HepG2 (cell line): ENCODE measurements around the gene FANCE. TPM values are rescaled to one million over a fixed set of nuclear protein-coding genes. Genes with fewer than 3 reads are reported as not detected.

Experiments used
- AHDC1 ChIP-seq: sonication (generic); formaldehyde crosslinking; IDR thresholded peaks from 2 replicates; pipeline ENCODE4 v1.5.1; 2020; ENCODE audit warnings: mild to moderate bottlenecking, missing genetic modification reagents, borderline replicate concordance
- ATF7 ChIP-seq, 2 experiments: fragments of 450-650 bp in 1 of 2; sonication (generic) in 1 of 2; formaldehyde crosslinking in 1 of 2; IDR thresholded peaks; 2 replicates each; pipeline versions ENCODE4 v1.4.0 to v1.6.1; 2016 to 2020; ENCODE audit warnings: antibody characterized with exemption in 1 of 2, mild to moderate bottlenecking in 1 of 2, missing genetic modification reagents in 1 of 2
- ETV5 ChIP-seq: IDR thresholded peaks from 2 replicates; pipeline ENCODE4 v1.6.1; 2018; ENCODE audit warnings: missing biosample characterization, missing genetic modification reagents, inconsistent platforms, borderline replicate concordance
- FOXC1 ChIP-seq: sonication (generic); formaldehyde crosslinking; IDR thresholded peaks from 2 replicates; pipeline ENCODE4 v1.8.0; 2022; ENCODE audit warnings: mild to moderate bottlenecking, missing genetic modification reagents, borderline replicate concordance
- GLI4 ChIP-seq: sonication (generic); formaldehyde crosslinking; IDR thresholded peaks from 2 replicates; pipeline ENCODE4 v1.5.1; 2020; ENCODE audit warnings: missing genetic modification reagents, mild to moderate bottlenecking, moderate library complexity, borderline replicate concordance
- ISL2 ChIP-seq: sonication (generic); formaldehyde crosslinking; IDR thresholded peaks from 2 replicates; pipeline ENCODE4 v1.5.0; 2020; ENCODE audit warnings: missing genetic modification reagents
- KLF12 ChIP-seq: sonication (generic); formaldehyde crosslinking; IDR thresholded peaks from 2 replicates; pipeline ENCODE4 v1.4.0; 2020; ENCODE audit warnings: missing genetic modification reagents, borderline replicate concordance
- MAX ChIP-seq: IDR thresholded peaks from 2 replicates; pipeline ENCODE4 v1.6.1; 2012; ENCODE audit warnings: inconsistent platforms
- NFATC3 ChIP-seq: sonication (generic); formaldehyde crosslinking; IDR thresholded peaks from 2 replicates; pipeline ENCODE4 v1.5.1; 2020; ENCODE audit warnings: mild to moderate bottlenecking, missing genetic modification reagents
- NFKBIZ ChIP-seq: IDR thresholded peaks from 2 replicates; pipeline ENCODE4 v1.6.1; 2018; ENCODE audit warnings: missing genetic modification reagents, missing compliant biosample characterization
- PATZ1 ChIP-seq: sonication (generic); formaldehyde crosslinking; IDR thresholded peaks from 2 replicates; pipeline ENCODE4 v1.4.0; 2020; ENCODE audit warnings: missing genetic modification reagents
- POLR2G ChIP-seq: fragments of 200-400 bp; formaldehyde crosslinking; IDR thresholded peaks from 2 replicates; pipeline ENCODE4 v1.6.1; 2018; ENCODE audit warnings: mild to moderate bottlenecking, low read depth, low read length, moderate library complexity
- SP5 ChIP-seq: IDR thresholded peaks from 2 replicates; pipeline ENCODE4 v1.6.1; 2016; ENCODE audit warnings: low read depth, borderline replicate concordance
- THAP9 ChIP-seq: sonication (generic); formaldehyde crosslinking; IDR thresholded peaks from 2 replicates; pipeline ENCODE4; 2020; ENCODE audit warnings: missing genetic modification reagents, mild to moderate bottlenecking, borderline replicate concordance
- TMF1 ChIP-seq: sonication (generic); formaldehyde crosslinking; IDR thresholded peaks from 2 replicates; pipeline ENCODE4 v1.8.1; 2022; ENCODE audit warnings: low read depth, missing genetic modification reagents
- ZKSCAN5 ChIP-seq: sonication (generic); formaldehyde crosslinking; IDR thresholded peaks from 2 replicates; pipeline ENCODE4 v1.5.1; 2020; ENCODE audit warnings: mild to moderate bottlenecking, missing genetic modification reagents
- ZNF468 ChIP-seq: sonication (generic); formaldehyde crosslinking; IDR thresholded peaks from 2 replicates; pipeline ENCODE4 v1.8.0; 2022; ENCODE audit warnings: mild to moderate bottlenecking, moderate library complexity, missing genetic modification reagents
- polyA plus RNA-seq, 8 experiments: library from polyadenylated mRNA; depleted of rRNA in 3 of 8; stranded (reverse) in 7 of 8; unstranded in 1 of 8; fragments of >200 nt; fragmentation: Illumina TruSeq in 4 of 8; extraction: Trizol in 4 of 8; gene quantifications; 2 replicates each; pipeline versions ENCODE4 v1.2.1 to v1.2.3, GENCODE V29; 2011 to 2016; ENCODE audit warnings: low read depth in 4 of 8, missing spikeins in 1 of 8, mixed read lengths in 1 of 8; ENCODE audit not compliant: insufficient read depth in 1 of 8
- total RNA-seq, 5 experiments: library from RNA; depleted of rRNA; stranded (reverse); fragments of >200 nt; fragmentation: Illumina TruSeq; extraction: Trizol; gene quantifications; 2 replicates each; pipeline ENCODE4 v1.2.3, GENCODE V29; 2016; ENCODE audit warnings: low read depth in 1 of 5

Gene FANCE
- total and polyA plus RNA-seq, 2 of the 13 experiments (the other 11 are each of a cell fraction or from before 2014, with no cell fraction given) = 7.1 to 11.2 TPM

GRCh38 chr6:35428421-35429149, 23.6 kb upstream of the FANCE start (continued):
- TF ChIP-seq AHDC1 (CRISPR knock-in tag) (peak; percentile 81; the same call in 1 of the 2 replicates), SP5 (CRISPR knock-in tag) (no peak; the same call in 1 of the 2 replicates), POLR2G (peak; percentile 34; the same call in 1 of the 2 replicates), FOXC1 (peak; percentile 82), PATZ1 (peak; percentile 78), MAX (no peak), ISL2 (CRISPR knock-in tag) (peak; percentile 57; the same call in 1 of the 2 replicates), THAP9 (peak; percentile 19; the same call in 1 of the 2 replicates), GLI4 (CRISPR knock-in tag) (peak; percentile 44; the same call in 1 of the 2 replicates), NFKBIZ (CRISPR knock-in tag) (0 out of 2 replicates have a peak, but pooled peaks have one; percentile 18), ETV5 (CRISPR knock-in tag) (peak; percentile 54; the same call in 1 of the 2 replicates), ZKSCAN5 (CRISPR knock-in tag) (peak; percentile 97), ATF7 (IDR thresholded peaks at IDR 0.05) (no peak), ATF7 (CRISPR knock-in tag; IDR thresholded peaks at IDR 0.05) (no peak), KLF12 (no peak), NFATC3 (0 out of 2 replicates have a peak, but pooled peaks have one; percentile 43), ZNF468 (no peak), TMF1 (peak; percentile 36; the same call in 1 of the 2 replicates)
